HEK293 (cell line): ENCODE data around the gene SKIL.

Source experiments
- CTCF ChIA-PET: fragments of 350-600 bp; formaldehyde crosslinking; extraction: SDS; loops from one replicate; lab custom pipeline; 2021; ENCODE audit warnings: antibody characterized with exemption; lab: Yijun Ruan, JAX
- POLR2A ChIA-PET: fragments of 300-600 bp; formaldehyde crosslinking; extraction: SDS; loops from one replicate; lab custom pipeline; 2020; ENCODE audit warnings: antibody characterized with exemption, inconsistent platforms; lab: Yijun Ruan, JAX
- H3K27ac ChIP-seq: fragments of 200-500 bp; sonication (Bioruptor generic); 2 replicates; pipeline ENCODE4 v1.5.1; 2014; ENCODE audit warnings: low read depth, low read length, control low read depth, inconsistent platforms; ENCODE audit errors: extremely low read depth
- H3K36me3 ChIP-seq, 2 experiments: fragments of 200-500 bp in 1 of 2; sonication (Bioruptor generic) in 1 of 2; 1 replicate in 1 of 2; 2 replicates in 1 of 2; pipeline ENCODE4 v1.5.1; 2014 to 2017; ENCODE audit warnings: inconsistent platforms in 2 of 2, low read length in 2 of 2; ENCODE audit not compliant: control insufficient read depth in 2 of 2, insufficient read depth in 1 of 2
- H3K4me1 ChIP-seq: fragments of 200-500 bp; sonication (Bioruptor generic); 2 replicates; pipeline ENCODE4 v1.5.1; 2014; ENCODE audit warnings: mild to moderate bottlenecking, low read length, inconsistent platforms; ENCODE audit not compliant: control insufficient read depth, insufficient read depth
- H3K4me3 ChIP-seq: 2 replicates; pipeline ENCODE4 v1.5.1; 2011; ENCODE audit warnings: low read depth, mild to moderate bottlenecking, control low read depth, low read length, moderate library complexity
- H3K9me3 ChIP-seq: fragments of 200-500 bp; sonication (Bioruptor generic); 2 replicates; pipeline ENCODE4 v1.5.1; 2014; ENCODE audit warnings: low read depth, low read length, inconsistent platforms; ENCODE audit not compliant: control insufficient read depth, insufficient read depth
- ATF2 ChIP-seq: fragments of 450-650 bp; formaldehyde crosslinking; IDR thresholded peaks from 2 replicates; pipeline ENCODE4 v1.5.1; 2016; ENCODE audit warnings: missing biosample characterization, missing genetic modification characterization, low read depth
- EGR2 ChIP-seq: fragments of 450-650 bp; formaldehyde crosslinking; IDR thresholded peaks from 2 replicates; pipeline ENCODE4 v1.5.1; 2016; ENCODE audit warnings: low read depth, missing biosample characterization, missing genetic modification characterization
- GLI2 ChIP-seq: fragments of 450-650 bp; formaldehyde crosslinking; IDR thresholded peaks from 2 replicates; pipeline ENCODE4; 2017; ENCODE audit warnings: missing biosample characterization, missing genetic modification characterization, low read depth, borderline replicate concordance
- GLIS1 ChIP-seq: fragments of 450-650 bp; formaldehyde crosslinking; IDR thresholded peaks from 2 replicates; pipeline ENCODE4 v1.5.1; 2016; ENCODE audit warnings: missing biosample characterization, missing genetic modification characterization
- IKZF3 ChIP-seq: fragments of 450-650 bp; IDR thresholded peaks from 2 replicates; pipeline ENCODE4 v1.5.0; 2018; ENCODE audit warnings: missing biosample characterization, mild to moderate bottlenecking, missing genetic modification characterization, moderate library complexity
- INSM2 ChIP-seq: fragments of 450-650 bp; formaldehyde crosslinking; IDR thresholded peaks from 2 replicates; pipeline ENCODE4 v1.5.1; 2016; ENCODE audit warnings: missing biosample characterization, missing genetic modification characterization
- KLF10 ChIP-seq: fragments of 450-650 bp; IDR thresholded peaks from 2 replicates; pipeline ENCODE4 v1.5.1; 2018; ENCODE audit warnings: missing biosample characterization, mild to moderate bottlenecking, missing genetic modification characterization
- KLF17 ChIP-seq: fragments of 450-650 bp; formaldehyde crosslinking; IDR thresholded peaks from 2 replicates; pipeline ENCODE4 v1.5.1; 2016; ENCODE audit warnings: missing biosample characterization, missing genetic modification characterization
- MZF1 ChIP-seq: fragments of 450-650 bp; formaldehyde crosslinking; IDR thresholded peaks from 2 replicates; pipeline ENCODE4 v1.5.1; 2017; ENCODE audit warnings: missing biosample characterization, missing genetic modification characterization, borderline replicate concordance
- OSR2 ChIP-seq: fragments of 450-650 bp; formaldehyde crosslinking; IDR thresholded peaks from 2 replicates; pipeline ENCODE4 v1.5.1; 2016; ENCODE audit warnings: missing biosample characterization, missing genetic modification characterization
- OVOL3 ChIP-seq: fragments of 450-650 bp; formaldehyde crosslinking; IDR thresholded peaks from 2 replicates; pipeline ENCODE4 v1.5.1; 2016; ENCODE audit warnings: missing biosample characterization, missing genetic modification characterization
- SP2 ChIP-seq: fragments of 450-650 bp; formaldehyde crosslinking; IDR thresholded peaks from 2 replicates; pipeline ENCODE4 v1.5.1; 2016; ENCODE audit warnings: missing biosample characterization, missing genetic modification characterization
- ZBTB17 ChIP-seq: fragments of 450-650 bp; formaldehyde crosslinking; IDR thresholded peaks from 2 replicates; pipeline ENCODE4 v1.5.1; 2016; ENCODE audit warnings: missing biosample characterization, missing genetic modification characterization
- ZBTB20 ChIP-seq: fragments of 450-650 bp; formaldehyde crosslinking; IDR thresholded peaks from 2 replicates; pipeline ENCODE4 v1.5.1; 2016; ENCODE audit warnings: missing biosample characterization, missing genetic modification characterization
- ZBTB21 ChIP-seq: fragments of 450-650 bp; formaldehyde crosslinking; IDR thresholded peaks from 2 replicates; pipeline ENCODE4 v1.5.1; 2017; ENCODE audit warnings: missing biosample characterization, missing genetic modification characterization
- ZBTB26 ChIP-seq: fragments of 450-650 bp; formaldehyde crosslinking; optimal IDR thresholded peaks from 2 replicates; pipeline ENCODE3; 2016; ENCODE audit warnings: missing biosample characterization, mild to moderate bottlenecking, missing genetic modification characterization
- ZFHX2 ChIP-seq: fragments of 450-650 bp; formaldehyde crosslinking; conservative IDR thresholded peaks from 2 replicates; pipeline ENCODE4 v1.5.1; 2016; ENCODE audit warnings: missing biosample characterization, missing genetic modification characterization
- ZIC2 ChIP-seq: fragments of 450-650 bp; formaldehyde crosslinking; IDR thresholded peaks from 2 replicates; pipeline ENCODE4 v1.5.1; 2016; ENCODE audit warnings: missing biosample characterization, missing genetic modification characterization
- ZNF274 ChIP-seq, 2 experiments: fragments of 200-500 bp in 1 of 2; fragments of 450-650 bp in 1 of 2; sonication (Bioruptor generic) in 1 of 2; formaldehyde crosslinking in 1 of 2; IDR thresholded peaks; 2 replicates each; pipeline versions ENCODE4 v1.5.1 to v1.6.1; 2014 to 2016; ENCODE audit warnings: borderline replicate concordance in 1 of 2, inconsistent platforms in 1 of 2, low read length in 1 of 2, missing biosample characterization in 1 of 2, missing genetic modification characterization in 1 of 2
- ZNF335 ChIP-seq: fragments of 450-650 bp; formaldehyde crosslinking; conservative IDR thresholded peaks from 2 replicates; pipeline ENCODE4 v1.5.1; 2016; ENCODE audit warnings: missing biosample characterization, missing genetic modification characterization
- ZNF350 ChIP-seq: fragments of 450-650 bp; formaldehyde crosslinking; IDR thresholded peaks from 2 replicates; pipeline ENCODE4 v1.5.0; 2017; ENCODE audit warnings: missing biosample characterization, mild to moderate bottlenecking, missing genetic modification characterization
- ZNF398 ChIP-seq: fragments of 450-650 bp; formaldehyde crosslinking; IDR thresholded peaks from 2 replicates; pipeline ENCODE4 v1.5.1; 2017; ENCODE audit warnings: missing biosample characterization, missing genetic modification characterization
- ZNF561 ChIP-seq: fragments of 450-650 bp; IDR thresholded peaks from 2 replicates; pipeline ENCODE4 v1.5.1; 2018; ENCODE audit warnings: missing biosample characterization, missing genetic modification characterization, borderline replicate concordance
- ZNF629 ChIP-seq: fragments of 450-650 bp; formaldehyde crosslinking; IDR thresholded peaks from 2 replicates; pipeline ENCODE4 v1.5.1; 2017; ENCODE audit warnings: missing biosample characterization, missing genetic modification characterization
- ZNF660 ChIP-seq: fragments of 450-650 bp; IDR thresholded peaks from 2 replicates; pipeline ENCODE4 v1.5.1; 2018; ENCODE audit warnings: missing biosample characterization, mild to moderate bottlenecking, missing genetic modification characterization
- ZNF664 ChIP-seq: fragments of 450-650 bp; formaldehyde crosslinking; IDR thresholded peaks from 2 replicates; pipeline ENCODE4 v1.5.1; 2016; ENCODE audit warnings: missing biosample characterization, missing genetic modification characterization
- ZSCAN18 ChIP-seq: fragments of 450-650 bp; formaldehyde crosslinking; IDR thresholded peaks from 2 replicates; pipeline ENCODE4 v1.5.1; 2016; ENCODE audit warnings: missing biosample characterization, missing genetic modification characterization

SKIL gene

GRCh38 chr3:170357176-170358041, at the start of gene SKIL:
SKIL (plus strand) TSS chr3:170357715; CDS start chr3:170360332, 2,617 bp downstream.
- CTCF ChIA-PET: interaction anchor here (1.1 kb wide), 1 partner anchor 10 kb away, joined by 3 read pairs; no protein-coding TSS in a partner anchor
- Histone ChIP-seq H3K4me1 (no peaks in the 10 kb centered on the region), H3K9me3 (no peaks in the 10 kb centered on the region), H3K27ac (peak within 1 kb of the TSS; percentile 96), H3K36me3 (peaks cover 0 to 28% of the 10 kb centered on the region in 2 experiments; a peak in 2 of 3 replicates), H3K4me3 (peak within 1 kb of the TSS; percentile 78)
- TF ChIP-seq KLF17 (0 out of 2 replicates have a peak, but pooled peaks have one; percentile 37), ATF2 (tag by site-specific recombination) (peak; percentile 94), ZNF274 (IDR thresholded peaks at IDR 0.05; ENCODE audit: low read length) (no peak), ZNF274 (tag by site-specific recombination; IDR thresholded peaks at IDR 0.05; ENCODE audit: borderline replicate concordance) (no peak), ZNF350 (no peak), ZNF335 (tag by site-specific recombination) (no peak), ZNF398 (tag by site-specific recombination) (peak; percentile 10; the same call in 1 of the 2 replicates), IKZF3 (tag by site-specific recombination) (0 out of 2 replicates have a peak, but pooled peaks have one; percentile 51), GLIS1 (tag by site-specific recombination) (peak; percentile 39; the same call in 1 of the 2 replicates), ZFHX2 (tag by site-specific recombination) (peak; percentile 82), INSM2 (tag by site-specific recombination) (0 out of 2 replicates have a peak, but pooled peaks have one; percentile 36), EGR2 (peak; percentile 54; the same call in 1 of the 2 replicates), ZIC2 (tag by site-specific recombination) (no peak), ZBTB17 (tag by site-specific recombination) (no peak), OVOL3 (tag by site-specific recombination) (no peak), ZNF561 (tag by site-specific recombination) (peak; percentile 44; the same call in 1 of the 2 replicates), ZNF664 (no peak), ZNF629 (tag by site-specific recombination) (peak; percentile 92), ZBTB20 (tag by site-specific recombination) (peak; percentile 55), ZBTB26 (tag by site-specific recombination) (peak; percentile 76), ZBTB21 (tag by site-specific recombination) (peak; percentile 86), ZSCAN18 (no peak), MZF1 (no peak), SP2 (tag by site-specific recombination) (peak; percentile 65), GLI2 (tag by site-specific recombination) (no peak), KLF10 (tag by site-specific recombination) (0 out of 2 replicates have a peak, but pooled peaks have one; percentile 56), OSR2 (tag by site-specific recombination) (no peak), ZNF660 (tag by site-specific recombination) (peak; percentile 62; the same call in 1 of the 2 replicates)
- POLR2A ChIA-PET: interaction anchor here (0.6 to 1.9 kb wide), 12 partner anchors 8 to 588 kb away, joined by 3 to 16 read pairs (median 3); partner anchors contain the start of genes ACTRT3 and PRKCI
